Colon (tissue), 2 donors: ENCODE measurements around the gene FLNC.

Experiments used
- FAIRE-seq: peaks from 2 replicates; lab custom pipeline; 2012; peaks lifted over from hg19 to GRCh38; lab: Jason Lieb, UNC
- donor health status: control.
- donor health status: control.

The FLNC gene

GRCh38 chr7:128880791-128881457, 50.7 kb downstream of the FLNC start:
- FAIRE-seq = no peak

- FAIRE-seq = no peak
Observed at GRCh38 chr7:128881458-128882125, 51.4 kb downstream of the FLNC start.

- FAIRE-seq = no peak
Observed at GRCh38 chr7:128882134-128882533, 51.9 kb downstream of the FLNC start.

- FAIRE-seq = no peak
Observed at GRCh38 chr7:128883622-128884448, 53.6 kb downstream of the FLNC start.

- no peak for FAIRE-seq
Observed at GRCh38 chr7:128884561-128885369, 54.6 kb downstream of the FLNC start.

GRCh38 chr7:128885370-128886187, 55.4 kb downstream of the FLNC start:
- no peak for FAIRE-seq

GRCh38 chr7:128886391-128887168, 56.4 kb downstream of the FLNC start:
- FAIRE-seq = no peak

- no peak for FAIRE-seq
Observed at GRCh38 chr7:128887169-128888038, 57.2 kb downstream of the FLNC start.

- FAIRE-seq = no peak
Observed at GRCh38 chr7:128888039-128888755, 58.0 kb downstream of the FLNC start.

- FAIRE-seq = no peak
Observed at GRCh38 chr7:128888756-128889095, 58.5 kb downstream of the FLNC start.

GRCh38 chr7:128889121-128889520, 58.9 kb downstream of the FLNC start:
- FAIRE-seq = no peak

GRCh38 chr7:128890306-128891109, 60.3 kb downstream of the FLNC start:
- no peak for FAIRE-seq

- no peak for FAIRE-seq
Observed at GRCh38 chr7:128891110-128891941, 61.1 kb downstream of the FLNC start.

- FAIRE-seq = no peak
Observed at GRCh38 chr7:128891942-128892269, 61.7 kb downstream of the FLNC start.

- no peak for FAIRE-seq
Observed at GRCh38 chr7:128892521-128893250, 62.5 kb downstream of the FLNC start.

- no peak for FAIRE-seq
Observed at GRCh38 chr7:128893251-128894100, 63.3 kb downstream of the FLNC start.
